Omental fat pad (tissue), 4 donors: ENCODE measurements around the gene MRPL51. TPM values are rescaled to one million over a fixed set of nuclear protein-coding genes. Genes with fewer than 3 reads are reported as not detected.

Source experiments
- ATAC-seq: fragments of 150-250 bp; one replicate; pipeline ENCODE4 v1.9.1; 2016; ENCODE audit warnings: mild to moderate bottlenecking, moderate library complexity; ENCODE audit not compliant: low FRiP score
- DNase-seq: peaks from one replicate; pipeline ENCODE4 v3.0.0-alpha.2; 2019; ENCODE audit warnings: low spot score
- total RNA-seq, 4 donors: library from RNA; depleted of rRNA; stranded (reverse); fragments of >200 nt; gene quantifications; one replicate each; pipeline ENCODE4 v1.1.0, GENCODE V29; 2016
- TF ChIP-seq, protein P1 (sequence below), 3 donors: fragments of 450-650 bp; IDR thresholded peaks; one replicate each; pipeline ENCODE4 v1.5.1; 2016 to 2017; ENCODE audit warnings: antibody characterized with exemption in 3 of 3, mild to moderate bottlenecking in 3 of 3, moderate library complexity in 2 of 3

The MRPL51 gene
- total RNA-seq, 4 donors from 2014 or later, result 44.1 to 118 (median 67.8) TPM

DNA sequence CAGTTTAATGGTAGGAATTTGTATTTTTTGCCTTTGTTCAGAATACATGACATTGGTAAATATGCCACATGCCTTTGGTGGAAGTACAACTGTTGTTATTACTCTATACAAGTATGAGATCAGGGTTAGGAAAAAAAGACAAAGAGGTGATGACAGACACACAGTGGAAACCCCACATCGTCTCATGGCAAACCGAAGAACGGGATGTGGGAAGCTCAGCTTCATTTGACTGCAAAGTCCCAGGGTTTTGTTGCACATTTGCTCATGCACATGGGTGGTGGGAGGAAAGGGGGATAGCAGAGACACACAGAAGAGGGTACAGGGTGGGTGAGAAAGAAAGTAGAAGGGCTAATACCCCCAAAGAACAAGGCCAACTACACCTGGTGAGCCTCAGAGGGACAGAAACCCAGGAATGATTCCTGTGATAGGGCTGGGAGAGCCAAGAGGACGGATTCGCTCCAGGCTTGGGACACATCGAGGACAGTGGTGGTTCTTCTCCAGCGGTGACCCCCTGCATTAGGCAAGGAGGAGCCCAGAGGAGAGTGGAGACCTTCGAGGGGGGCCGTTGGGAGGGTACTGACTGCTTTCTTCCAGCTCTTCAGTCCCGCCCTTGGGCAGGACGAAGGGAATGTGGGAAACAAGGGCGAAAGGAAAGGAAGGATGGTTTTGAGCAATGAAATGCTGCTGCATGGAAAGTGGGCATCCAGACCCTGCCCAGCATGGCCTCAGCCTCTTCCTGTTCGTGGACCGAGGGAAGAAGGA is 30.6 kb downstream of the MRPL51 start:
- TF ChIP-seq, protein P1, sequence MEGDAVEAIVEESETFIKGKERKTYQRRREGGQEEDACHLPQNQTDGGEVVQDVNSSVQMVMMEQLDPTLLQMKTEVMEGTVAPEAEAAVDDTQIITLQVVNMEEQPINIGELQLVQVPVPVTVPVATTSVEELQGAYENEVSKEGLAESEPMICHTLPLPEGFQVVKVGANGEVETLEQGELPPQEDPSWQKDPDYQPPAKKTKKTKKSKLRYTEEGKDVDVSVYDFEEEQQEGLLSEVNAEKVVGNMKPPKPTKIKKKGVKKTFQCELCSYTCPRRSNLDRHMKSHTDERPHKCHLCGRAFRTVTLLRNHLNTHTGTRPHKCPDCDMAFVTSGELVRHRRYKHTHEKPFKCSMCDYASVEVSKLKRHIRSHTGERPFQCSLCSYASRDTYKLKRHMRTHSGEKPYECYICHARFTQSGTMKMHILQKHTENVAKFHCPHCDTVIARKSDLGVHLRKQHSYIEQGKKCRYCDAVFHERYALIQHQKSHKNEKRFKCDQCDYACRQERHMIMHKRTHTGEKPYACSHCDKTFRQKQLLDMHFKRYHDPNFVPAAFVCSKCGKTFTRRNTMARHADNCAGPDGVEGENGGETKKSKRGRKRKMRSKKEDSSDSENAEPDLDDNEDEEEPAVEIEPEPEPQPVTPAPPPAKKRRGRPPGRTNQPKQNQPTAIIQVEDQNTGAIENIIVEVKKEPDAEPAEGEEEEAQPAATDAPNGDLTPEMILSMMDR (IDR thresholded peaks at IDR 0.05), result no peak

DNA sequence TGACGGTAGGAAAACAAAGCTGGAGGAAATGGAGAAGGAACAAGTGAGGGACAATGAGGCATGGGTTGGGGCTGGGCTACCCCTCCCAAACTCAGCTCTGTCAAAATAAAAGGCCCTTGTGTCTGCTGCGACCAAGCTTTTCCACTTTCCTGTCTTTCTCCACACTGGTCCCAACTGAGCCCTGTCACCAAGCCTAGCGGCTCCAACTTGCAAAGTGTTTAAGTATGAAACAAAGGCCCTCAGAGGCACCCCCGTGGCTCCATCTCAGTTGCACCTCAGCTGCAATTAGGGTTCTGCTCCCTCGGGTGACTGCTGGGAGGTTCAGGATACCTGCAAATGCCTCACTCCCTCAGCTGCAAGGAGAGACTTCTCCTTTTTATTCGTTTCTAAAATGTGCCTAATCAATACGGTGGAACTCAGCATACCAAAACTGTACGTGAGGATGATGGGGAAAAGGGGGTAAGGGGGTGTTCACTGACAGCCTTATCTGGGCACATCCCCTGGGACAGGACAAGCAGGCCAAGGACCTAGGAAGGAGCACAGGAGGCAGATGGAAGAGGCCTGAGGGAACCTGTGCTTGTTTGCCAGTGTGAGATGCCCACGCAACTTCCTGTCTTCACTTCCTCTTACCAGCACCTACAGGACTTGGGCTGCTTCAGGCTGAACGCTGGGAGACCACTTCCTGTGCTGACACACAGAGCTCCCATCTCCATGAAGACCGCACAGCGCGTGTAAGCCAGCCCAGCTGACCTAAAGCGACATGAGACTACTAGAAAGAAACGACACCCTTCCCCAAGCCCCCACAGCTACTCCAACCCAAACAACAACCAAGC is 31.4 kb downstream of the MRPL51 start:
- no peak for DNase-seq
- TF ChIP-seq, protein P1 (IDR thresholded peaks at IDR 0.05), result no peak
- ATAC-seq, result no peak

More for the DNA sequence above, 30.6 kb downstream of the MRPL51 start:
- ATAC-seq (no peak), DNase-seq (no peak)

DNA sequence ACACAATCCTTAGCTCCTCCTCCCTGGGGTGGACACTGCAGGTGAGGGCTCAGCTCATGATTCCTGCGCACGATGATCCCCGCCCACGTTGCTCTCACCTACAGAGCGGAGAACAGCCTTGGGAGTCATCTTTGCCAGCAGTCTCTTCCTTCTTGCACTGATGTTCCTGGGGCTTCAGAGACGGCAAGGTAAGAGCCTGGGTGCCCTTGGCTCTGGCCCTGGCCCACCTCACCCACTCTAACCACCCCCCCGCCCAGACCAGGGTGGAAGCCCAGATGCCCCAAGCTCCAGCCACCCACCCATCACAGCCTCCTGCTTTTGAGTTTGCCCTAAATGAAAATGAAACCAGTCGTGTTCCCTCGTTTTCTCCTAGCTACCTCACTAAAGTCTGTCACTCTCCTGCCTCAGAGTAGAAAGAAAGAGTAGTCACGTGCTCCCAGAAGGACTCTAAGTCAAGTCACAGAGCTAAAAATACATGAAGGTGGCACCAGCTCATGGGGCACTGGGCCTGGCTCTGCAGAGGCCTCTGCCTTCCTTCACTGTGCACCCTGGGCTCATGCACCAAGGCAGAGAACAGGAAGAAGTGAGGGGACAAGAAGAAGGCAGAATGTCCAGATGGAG is 32.2 kb downstream of the MRPL51 start:
- DNase-seq, result no peak
- TF ChIP-seq, protein P1 (IDR thresholded peaks at IDR 0.05), result no peak
- no peak for ATAC-seq

DNA sequence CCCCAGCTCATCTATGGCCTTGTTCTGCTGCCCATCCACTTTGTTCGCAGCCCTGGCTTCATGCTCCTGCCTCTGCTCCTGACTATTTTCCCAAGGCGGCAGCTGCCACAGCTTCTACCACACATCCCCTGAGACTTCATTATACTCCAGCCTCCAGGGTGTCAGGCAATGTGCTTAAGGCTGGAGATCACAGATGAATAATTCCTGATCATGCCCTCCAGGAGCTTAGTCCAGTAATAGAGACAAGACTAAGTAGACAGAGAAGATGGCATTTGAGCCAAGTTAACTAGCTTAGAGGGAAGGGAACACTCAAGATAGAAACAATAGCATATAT is 34.1 kb downstream of the MRPL51 start:
- ATAC-seq, result no peak
- TF ChIP-seq, protein P1 (IDR thresholded peaks at IDR 0.05), result no peak
- no peak for DNase-seq

DNA sequence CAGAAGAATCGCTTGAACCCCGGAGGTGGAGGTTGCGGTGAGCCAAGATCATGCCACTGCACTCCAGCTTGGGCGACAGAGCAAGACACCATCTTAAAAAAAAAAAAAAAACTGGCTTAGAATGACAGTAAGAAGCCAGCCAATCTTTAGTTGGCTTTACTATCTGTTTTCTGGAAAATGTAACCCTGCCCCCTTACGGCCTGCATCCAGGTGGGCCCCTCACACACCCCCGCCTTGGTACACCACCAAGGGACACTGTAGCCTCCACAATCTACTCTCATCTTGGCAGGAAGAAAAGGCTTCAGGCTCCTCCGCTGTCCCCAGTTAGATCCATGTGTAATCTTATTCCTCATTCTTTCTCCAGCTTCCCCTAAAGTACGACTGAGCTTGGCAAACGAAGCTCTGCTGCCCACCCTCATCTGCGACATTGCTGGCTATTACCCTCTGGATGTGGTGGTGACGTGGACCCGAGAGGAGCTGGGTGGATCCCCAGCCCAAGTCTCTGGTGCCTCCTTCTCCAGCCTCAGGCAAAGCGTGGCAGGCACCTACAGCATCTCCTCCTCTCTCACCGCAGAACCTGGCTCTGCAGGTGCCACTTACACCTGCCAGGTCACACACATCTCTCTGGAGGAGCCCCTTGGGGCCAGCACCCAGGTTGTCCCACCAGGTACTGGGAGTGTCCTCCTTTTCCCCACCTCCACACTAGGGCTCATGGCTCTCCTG is 34.6 kb downstream of the MRPL51 start:
- TF ChIP-seq, protein P1 (IDR thresholded peaks at IDR 0.05), result no peak
- DNase-seq (no peak), ATAC-seq (no peak)

DNA sequence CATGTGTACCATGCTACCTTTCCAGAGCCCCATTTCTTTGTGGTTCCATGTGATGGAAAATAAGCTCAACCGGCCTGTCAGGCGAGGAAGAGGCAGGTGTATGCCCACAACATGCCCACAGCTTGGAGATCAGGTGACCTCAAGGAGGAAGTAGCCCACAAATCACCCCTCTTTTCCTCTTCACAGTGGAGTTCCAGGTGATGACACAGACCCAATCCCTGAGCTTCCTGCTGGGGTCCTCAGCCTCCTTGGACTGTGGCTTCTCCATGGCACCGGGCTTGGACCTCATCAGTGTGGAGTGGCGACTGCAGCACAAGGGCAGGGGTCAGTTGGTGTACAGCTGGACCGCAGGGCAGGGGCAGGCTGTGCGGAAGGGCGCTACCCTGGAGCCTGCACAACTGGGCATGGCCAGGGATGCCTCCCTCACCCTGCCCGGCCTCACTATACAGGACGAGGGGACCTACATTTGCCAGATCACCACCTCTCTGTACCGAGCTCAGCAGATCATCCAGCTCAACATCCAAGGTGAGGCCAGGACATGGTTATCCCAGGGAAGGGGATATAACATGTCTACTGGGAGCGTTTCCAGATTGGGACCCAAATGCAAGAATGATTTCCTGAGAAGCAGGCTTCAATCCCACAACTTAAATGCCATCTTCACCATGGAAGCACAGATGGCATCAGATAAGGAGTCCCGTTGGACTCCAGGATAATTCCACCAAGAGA is 35.7 kb downstream of the MRPL51 start:
- TF ChIP-seq, protein P1 (IDR thresholded peaks at IDR 0.05), result no peak
- ATAC-seq (no peak), DNase-seq (no peak)
